HG02571 (cell line): ENCODE data around the gene EMILIN1.
A peak's percentile ranks its signal among the peaks of the same experiment; 100 is the strongest.
"Not testable (repeated sequence)": the region's sequence is repeated elsewhere in the genome, so short reads cannot be mapped to it uniquely, and the experiment has no call there.

ENCODE experiments used
- ATAC-seq: cut with Tn5 transposase; IDR thresholded peaks from one replicate; pipeline ENCODE4 v1.9.1; 2021; ENCODE audit warnings: mild to moderate bottlenecking, moderate library complexity; ENCODE audit not compliant: unreplicated experiment

Gene EMILIN1

DNA sequence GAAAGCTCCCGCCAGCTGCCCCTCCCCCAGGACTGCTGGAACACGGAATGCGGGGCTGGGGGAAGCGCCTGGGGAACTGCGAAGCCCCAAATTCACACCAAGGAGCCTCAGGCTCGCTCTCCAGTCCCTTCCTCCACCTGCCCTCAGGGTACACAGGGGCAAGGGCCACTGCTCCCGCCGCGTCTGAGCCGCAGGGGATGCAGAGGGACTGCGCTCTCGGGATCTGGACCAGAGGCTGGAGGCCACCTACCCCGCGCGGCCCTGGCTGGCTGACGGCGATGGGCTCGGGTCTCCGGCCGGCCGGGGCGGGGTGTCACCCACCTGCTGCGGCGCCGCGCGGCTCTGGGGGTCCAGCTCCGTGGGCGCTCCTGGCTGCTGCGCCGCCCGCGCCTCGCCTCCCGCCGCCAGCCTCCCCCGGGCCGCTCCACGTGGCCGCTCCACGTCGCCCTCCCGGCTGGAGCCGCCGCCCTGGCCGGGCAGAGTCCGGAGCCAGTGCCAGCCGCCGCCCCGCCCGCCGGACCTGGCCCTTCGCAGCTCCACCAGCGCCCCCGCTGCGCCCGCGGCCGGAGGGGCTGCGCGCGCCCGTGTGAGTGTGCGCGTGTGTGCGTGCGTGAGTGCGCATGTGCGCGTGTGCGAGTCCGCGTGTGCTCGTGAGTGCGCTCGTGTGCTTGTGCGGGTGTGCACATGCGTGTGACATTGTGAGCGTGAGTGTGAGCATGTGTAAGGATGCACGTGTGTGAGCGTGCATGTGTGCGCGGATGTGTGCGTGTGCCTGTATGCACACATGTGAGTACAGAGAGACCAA, 40.3 kb downstream of the EMILIN1 start, which contains the start of gene CGREF1:
Gene CGREF1, minus strand, starts transcription at position 604 of the 805 bp plus-strand sequence. CDS start 14,762 bp downstream, outside the sequence.
- ATAC-seq: no peak

DNA sequence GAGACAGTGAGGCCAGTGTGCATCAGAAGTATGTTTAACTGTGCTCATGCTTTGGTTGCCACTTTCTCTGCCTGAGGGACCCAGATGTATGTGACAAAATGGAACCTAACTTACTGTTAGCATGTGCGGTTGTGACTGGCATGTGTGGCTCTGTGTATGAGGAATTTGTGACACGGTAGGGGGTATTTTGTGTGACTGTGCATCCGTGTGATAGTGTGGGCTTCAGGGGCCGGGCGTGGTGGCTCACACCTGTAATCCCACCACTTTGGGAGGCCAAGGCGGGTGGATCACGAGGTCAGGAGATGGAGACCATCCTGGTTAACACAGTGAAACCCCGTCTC, 40.9 kb downstream of the EMILIN1 start:
- not testable (repeated sequence) for ATAC-seq

DNA sequence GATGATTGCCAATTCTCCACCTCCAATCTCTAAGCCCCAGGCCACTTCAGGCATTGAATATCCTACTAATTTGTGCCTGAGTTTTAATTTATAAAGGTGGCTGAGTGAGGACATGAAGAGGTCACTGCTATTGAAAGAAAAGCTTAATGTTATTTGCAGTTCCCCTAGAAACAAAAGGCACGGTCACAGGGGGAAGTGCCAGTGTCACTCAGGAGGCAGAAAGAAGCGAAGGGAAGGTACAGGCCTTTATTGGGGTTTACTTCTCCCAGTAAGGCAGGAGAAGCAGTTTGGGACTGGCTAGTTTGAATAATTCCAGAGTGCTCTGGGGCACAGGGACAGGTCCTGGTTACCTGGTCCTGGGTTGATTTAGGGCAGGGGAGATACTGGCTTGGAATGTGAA, 43.5 kb downstream of the EMILIN1 start:
- no peak for ATAC-seq

DNA sequence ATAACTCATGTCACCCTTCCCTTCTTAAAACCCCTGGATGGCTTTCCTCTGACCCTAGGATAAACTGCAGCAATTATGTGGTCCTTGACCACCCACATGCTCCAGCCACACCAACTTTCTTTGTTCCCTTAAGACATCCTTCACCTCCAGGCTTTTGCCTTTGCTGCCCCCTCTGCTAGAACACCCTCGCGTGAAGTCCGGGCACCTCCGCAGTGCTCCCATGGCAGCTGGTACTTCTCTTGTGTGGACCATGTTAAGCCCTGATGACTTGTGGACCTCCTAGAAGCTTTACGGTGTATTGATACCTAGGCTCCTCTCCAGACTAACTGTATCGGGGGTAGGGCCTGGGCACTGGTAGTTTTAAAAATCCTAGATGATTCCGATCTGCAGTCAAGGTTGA, 44.4 kb downstream of the EMILIN1 start:
- ATAC-seq: no peak

DNA sequence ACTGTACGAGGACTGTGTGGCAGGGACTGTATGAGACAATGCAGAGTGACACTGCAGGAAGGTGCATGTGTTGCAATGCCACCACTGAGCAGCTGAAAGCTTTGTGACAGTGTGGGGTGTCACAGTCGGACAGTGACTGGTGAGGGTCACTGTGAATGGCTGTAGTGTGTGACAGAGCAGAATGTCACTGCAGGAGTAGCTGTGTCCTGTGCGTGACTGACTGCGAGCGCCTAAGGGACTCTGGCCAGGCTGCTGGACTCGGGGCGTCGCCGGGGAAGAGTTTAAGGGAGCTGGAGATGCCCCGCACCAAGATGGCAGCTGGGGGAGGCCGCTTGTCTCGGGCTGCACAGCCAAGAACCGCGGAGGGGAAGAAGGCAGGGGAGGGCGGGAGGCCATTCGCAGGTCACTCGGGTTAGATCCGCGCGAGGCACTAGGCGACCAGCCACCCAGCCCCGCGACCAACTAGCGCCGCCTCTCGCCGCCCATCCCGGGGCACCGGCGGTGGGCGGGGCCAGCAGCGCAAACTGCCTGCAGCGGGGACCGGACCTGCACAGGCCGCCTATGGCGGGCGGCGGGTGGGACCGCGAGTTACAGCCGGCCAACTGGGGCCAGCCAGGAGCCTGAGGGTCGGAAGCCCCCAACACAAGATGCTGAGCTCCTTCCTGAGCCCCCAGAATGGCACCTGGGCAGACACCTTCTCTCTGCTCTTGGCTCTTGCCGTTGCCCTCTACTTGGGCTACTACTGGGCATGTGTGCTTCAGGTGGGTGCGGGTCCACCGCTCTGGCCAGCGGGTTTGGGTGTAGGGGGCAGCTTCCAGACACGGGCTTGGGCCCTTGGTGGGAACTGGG, 45.1 kb downstream of the EMILIN1 start, which contains the start of gene ABHD1:
Gene ABHD1, plus strand, starts transcription at position 514 of the 849 bp plus-strand sequence. Its CDS starts 134 bp downstream, at position 648.
- peak; percentile 59 for ATAC-seq

DNA sequence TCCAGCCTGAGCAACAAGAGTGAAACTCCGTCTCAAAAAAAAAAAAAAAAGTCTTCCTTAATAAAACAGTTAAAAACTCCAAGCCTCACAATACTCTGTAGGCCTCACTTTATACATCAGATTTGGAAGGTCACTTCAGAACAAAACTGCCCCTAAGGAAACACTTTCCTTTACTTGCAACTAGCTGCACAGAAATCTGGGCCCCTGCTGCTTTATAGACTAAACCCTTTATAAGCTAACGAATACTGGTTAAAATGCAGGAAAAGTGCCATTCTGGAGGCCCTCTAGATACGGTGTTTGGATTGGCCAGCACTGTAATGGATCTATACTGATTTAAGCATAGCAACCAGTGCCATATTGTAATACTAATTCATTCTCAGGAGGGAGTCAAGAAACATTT, 46.7 kb downstream of the EMILIN1 start:
- no peak for ATAC-seq

DNA sequence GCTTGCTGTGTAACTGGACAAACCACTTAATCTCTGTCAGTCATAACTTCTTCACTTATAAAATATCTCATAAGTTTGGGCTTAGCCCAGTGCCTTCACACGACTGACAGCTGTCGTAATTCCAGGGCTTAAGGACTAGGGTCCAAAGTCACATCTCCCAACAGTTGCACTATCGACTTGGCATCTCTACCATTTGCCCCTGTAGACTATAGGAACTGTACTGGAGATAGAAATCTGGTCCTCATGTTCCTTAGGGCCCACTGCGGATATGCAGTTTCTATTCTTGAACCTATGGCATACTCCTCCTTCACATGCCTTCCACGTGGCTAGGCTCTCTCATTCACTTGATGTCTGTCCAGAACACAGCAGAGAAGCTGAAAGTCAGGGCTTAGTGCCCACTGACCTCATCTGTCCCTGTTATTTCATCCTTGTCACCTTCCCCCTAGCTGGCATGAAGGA, 47.9 kb downstream of the EMILIN1 start:
- ATAC-seq: no peak

DNA sequence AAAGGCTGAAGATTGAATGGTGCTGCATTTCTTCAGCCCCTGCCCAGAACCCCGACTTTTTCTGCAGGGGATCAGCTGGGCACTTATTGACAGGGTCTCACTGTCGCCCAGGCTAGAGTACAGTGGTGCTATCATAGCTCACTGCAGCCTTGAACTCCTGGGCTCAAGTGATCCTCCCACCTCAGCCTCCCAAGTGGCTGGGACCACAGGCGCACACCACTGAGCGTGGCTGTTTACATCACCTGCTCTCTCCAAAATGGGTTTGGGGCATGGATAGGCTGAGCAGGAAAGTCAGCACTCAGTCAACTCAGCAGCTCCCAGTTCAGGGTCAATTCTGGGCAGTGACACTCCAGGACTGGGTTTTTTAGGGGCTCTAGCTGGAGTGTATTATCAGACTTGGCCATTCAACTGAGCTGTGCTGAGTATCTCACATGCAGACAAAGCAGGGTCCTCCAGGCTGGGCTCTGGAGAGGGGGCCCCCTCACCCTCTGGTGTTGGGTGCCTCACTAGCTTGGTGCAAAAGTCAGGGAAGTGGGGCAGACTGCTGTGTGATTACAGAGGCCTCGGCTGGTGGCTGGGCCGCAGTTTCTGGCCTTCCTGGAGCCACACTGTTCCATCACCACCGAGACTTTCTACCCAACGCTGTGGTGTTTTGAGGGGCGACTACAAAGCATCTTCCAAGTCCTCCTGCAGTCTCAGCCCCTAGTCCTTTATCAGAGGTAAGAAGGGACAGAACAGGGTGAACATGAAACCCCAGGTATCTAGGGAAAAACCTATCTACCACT, 49.7 kb downstream of the EMILIN1 start:
- no peak for ATAC-seq

DNA sequence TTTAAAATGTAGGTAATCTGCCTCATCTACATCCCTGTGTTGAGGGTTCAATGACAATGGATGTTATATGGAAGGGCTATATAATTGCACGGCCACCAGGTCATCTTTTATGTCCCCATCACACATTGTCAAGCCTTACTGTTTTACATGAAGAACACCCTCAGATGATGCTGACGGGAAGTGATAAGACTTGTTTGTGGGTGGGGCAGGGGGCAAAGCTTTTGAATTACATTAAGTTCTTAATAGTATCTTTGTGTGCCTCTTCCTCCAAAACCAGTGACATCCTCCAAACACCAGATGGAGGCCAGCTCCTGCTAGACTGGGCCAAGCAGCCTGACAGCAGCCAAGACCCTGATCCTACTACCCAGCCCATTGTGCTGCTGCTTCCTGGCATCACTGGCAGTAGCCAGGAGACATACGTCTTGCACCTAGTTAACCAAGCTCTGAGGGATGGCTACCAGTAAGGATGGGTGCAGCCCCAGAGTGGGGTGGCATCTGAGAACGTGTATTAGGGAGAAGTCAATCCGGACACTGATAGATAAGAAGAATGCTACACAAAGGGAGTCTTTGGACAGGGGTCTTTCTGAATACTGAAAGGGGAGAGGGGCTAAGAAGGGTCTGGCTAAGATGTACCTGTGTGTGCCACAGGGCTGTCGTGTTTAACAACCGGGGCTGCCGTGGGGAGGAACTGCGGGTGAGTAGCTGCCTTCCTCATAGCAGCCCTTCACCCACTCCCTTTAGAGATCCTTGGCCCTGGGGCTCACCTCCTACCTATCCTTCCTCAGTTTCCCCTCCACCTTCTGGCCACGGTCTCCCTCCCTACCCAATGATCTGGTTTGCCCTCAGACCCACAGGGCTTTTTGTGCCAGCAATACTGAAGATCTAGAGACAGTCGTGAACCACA, 50.5 kb downstream of the EMILIN1 start:
- ATAC-seq: no peak

DNA sequence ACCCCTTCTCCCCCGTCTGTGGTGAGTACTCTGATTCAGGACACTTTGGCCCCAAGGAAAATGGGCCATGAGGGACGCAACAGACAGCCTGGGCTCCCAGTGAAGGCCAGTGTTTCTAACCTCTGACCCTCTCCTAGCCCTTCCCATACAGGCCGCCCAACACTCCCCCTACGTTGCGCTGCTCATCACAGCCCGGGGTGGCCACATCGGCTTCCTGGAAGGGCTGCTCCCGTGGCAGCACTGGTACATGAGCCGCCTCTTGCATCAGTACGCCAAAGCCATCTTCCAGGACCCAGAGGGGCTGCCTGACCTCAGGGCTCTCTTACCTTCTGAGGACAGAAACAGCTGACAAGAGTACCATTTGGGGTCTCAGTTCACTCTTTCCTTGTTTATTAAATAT, 52.0 kb downstream of the EMILIN1 start:
- ATAC-seq: no peak

DNA sequence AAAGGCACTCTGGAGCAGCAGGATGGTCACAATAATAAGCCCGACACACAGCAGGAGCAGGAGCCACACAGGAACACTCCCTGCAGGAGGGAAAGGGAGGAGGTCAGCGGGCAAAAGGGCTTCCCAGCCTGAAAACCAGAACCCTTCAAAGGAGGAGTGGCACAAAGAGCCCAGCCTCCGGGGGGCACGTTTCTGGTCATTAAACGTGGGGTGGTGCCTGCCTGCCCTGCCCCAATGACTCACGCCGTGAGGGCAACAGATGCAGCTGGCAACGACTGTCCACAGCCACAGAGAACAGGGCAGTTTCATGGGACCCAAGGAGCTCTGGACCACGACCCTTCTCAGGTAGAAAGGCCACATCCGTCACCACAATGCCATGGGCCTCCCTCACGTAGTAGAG, 53.0 kb downstream of the EMILIN1 start:
- no peak for ATAC-seq

DNA sequence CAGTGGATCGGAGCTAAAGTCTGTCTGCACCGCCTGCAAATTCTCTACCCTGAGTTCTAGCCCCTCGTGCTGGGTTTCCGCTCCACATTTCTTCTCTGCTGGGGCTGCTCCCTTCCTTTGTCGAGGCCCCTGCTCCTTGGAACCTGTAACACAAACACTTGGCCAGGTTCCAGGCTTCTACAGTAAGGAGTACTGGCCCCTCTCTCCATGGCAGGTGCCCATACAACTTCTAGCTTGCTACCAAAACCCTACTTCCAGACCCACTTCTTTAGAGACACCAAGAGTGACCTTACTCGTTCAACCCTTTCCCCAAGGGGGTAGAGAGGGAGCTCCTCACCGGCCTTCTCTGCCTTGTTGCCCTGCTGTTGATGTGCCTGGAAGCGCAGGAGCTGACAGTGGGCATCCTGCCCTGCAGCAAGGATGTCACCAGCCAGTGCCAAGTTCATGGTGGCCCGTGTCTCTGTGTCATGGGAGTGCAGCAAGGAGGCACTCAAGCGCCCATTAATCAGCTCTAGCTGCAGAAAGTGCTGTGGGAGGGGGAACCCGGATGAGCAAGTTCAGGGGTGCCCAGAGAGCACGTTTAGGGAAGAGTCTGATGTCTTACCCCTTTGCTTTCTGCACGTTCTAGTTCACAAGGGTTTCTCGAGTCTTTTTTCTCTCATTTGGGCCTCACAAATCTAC, 54.9 kb downstream of the EMILIN1 start:
- no peak for ATAC-seq

DNA sequence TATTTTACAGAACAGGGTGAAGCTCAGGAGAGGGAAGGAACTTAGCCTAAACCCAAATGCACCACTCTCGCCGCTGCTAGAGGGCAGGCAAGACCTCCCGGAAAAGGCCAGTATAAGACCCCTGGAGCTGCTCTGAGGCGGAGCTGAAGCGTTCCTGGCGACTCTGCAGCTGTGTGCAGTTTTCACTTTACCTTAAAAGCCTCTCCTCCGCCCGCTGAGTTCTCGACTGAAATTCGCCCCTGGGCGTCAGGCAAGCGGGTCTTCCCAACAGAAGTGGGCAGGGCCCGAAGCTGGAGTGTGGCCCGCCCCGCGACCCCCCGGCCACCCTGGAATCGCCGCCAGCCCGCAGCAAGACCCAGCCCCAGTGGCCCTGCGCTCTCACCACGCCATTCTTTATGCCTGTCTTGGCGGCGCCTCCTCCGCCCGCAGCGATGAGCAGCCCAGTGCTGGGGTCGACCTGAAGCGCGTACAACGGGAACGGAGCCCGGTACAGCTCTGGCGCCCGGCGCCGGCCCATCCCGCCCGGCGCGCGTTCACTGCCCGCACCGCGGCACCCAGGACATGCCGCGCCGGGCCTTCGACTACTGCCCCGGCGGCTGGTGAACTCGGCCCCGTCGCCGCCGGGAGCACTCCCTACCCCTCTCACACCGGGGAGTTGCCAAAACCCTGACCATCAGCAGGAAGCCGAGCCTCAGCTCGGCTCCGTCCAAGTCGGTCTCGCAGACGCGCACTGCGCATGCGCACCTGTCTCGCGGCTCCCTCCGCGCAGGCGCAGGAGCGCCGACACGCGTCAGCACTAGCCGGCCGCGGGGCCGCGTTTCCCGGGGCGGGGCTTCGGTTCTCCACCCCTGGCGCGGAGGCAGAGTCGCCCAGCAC, 55.7 kb downstream of the EMILIN1 start, which contains the start of gene PREB:
Gene PREB, minus strand, starts transcription at position 732 of the 876 bp plus-strand sequence. Its CDS starts 215 bp downstream, at position 517.
- peak; percentile 86 for ATAC-seq

DNA sequence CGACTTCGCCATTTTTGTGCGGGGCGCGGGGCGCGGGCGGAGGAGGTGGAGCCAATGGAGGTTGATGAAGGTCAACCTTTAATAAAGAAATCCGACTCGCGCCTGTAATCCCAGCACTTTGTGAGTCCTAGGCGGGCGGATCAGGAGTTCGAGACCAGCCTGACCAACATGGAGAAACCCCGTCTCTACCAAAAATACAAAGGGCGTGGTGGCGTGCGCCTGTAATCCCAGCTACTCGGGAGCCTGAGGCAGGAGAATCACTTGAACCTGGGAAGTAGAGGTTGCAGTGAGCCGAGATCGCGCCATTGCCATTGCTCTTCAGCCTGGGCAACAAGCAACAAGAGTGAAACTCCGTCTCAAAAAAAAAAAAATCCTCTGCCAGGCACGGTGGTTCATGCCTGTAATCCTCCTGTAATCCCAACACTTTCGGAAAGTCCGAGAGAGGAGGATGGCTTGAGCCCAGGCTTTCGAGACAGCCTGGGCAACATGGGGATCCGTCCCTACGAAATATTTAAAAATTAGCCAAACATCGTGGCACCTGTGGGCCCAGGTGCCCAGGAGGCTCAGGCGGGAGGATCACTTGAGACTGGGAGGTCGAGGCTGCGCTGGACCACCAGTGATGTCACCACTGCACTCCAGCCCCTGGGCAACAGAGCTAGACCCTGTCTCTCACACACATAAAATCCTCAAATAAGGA, 56.5 kb downstream of the EMILIN1 start:
- ATAC-seq: no peak

DNA sequence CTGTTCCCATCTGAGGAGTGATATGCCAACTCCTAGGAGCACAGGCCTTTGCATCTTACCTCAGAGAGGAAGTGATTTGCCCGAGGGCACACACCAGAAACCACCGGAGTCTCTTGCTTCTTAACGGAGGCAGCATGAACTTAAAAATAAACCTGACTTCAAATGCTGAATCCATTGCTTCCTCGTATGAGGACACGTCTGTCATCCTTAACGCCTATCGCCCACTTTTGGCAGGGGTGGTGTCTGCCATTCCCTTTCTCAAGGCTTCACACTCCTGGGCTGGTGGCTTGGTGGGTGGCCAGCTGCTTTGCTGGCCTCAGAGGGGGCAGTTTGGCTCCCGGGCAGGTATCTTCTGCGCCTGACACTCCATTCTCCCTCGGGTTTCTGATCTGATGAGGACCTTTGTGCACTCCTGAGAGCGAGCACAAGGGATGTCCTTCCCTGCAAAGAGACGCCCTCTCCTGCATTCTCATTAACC, 57.1 kb downstream of the EMILIN1 start:
- no peak for ATAC-seq
